OCI-LY7 (cell line): ENCODE results near the gene ASS1. TPM values are rescaled to one million over a fixed set of nuclear protein-coding genes. Genes with fewer than 3 reads are reported as not detected.

Experiments
- BruUV-seq: library from RNA; stranded (reverse); fragments of 400-500 nt; replicated peaks from 2 replicates; lab custom pipeline; 2021; lab: Mats Ljungman, UMichigan
- CTCF ChIA-PET: fragments of 300-600 bp; sonication (Branson Sonifier 250); formaldehyde crosslinking; loops from one replicate; lab custom pipeline; 2022; ENCODE audit warnings: antibody characterized with exemption; ENCODE audit not compliant: unreplicated experiment; lab: Charles Lee
- POLR2A ChIA-PET: fragments of 300-600 bp; sonication (Branson Sonifier 250); formaldehyde crosslinking; loops from one replicate; lab custom pipeline; 2022; ENCODE audit warnings: antibody characterized with exemption; lab: Charles Lee
- DNase-seq: peaks from one replicate; pipeline ENCODE4 v3.0.0-alpha.2; 2015; ENCODE audit warnings: low spot score
- H2AFZ ChIP-seq: fragments of 200-600 bp; sonication (generic), shearing (Covaris generic); 2 replicates; pipeline ENCODE4 v1.6.1; 2014; ENCODE audit warnings: mild to moderate bottlenecking, antibody characterized with exemption, low read length, moderate library complexity
- H3K27ac ChIP-seq: fragments of 200-600 bp; sonication (generic); 2 replicates; pipeline ENCODE4 v1.5.1; 2014; ENCODE audit warnings: mixed run types, low read depth, mild to moderate bottlenecking, moderate library complexity, low read length, inconsistent platforms; ENCODE audit not compliant: poor library complexity, severe bottlenecking
- H3K36me3 ChIP-seq: fragments of 200-600 bp; sonication (generic); 2 replicates; pipeline ENCODE4 v1.6.1; 2014; ENCODE audit warnings: mild to moderate bottlenecking, antibody characterized with exemption, low read length, moderate library complexity, mixed read lengths; ENCODE audit not compliant: insufficient read depth
- H3K4me1 ChIP-seq: fragments of 200-600 bp; sonication (generic); 2 replicates; pipeline ENCODE4 v1.5.1; 2014; ENCODE audit warnings: mild to moderate bottlenecking, low read length; ENCODE audit not compliant: insufficient read depth, poor library complexity, severe bottlenecking
- H3K4me2 ChIP-seq: fragments of 200-600 bp; sonication (generic); 2 replicates; pipeline ENCODE4 v1.6.1; 2014; ENCODE audit warnings: mild to moderate bottlenecking, low read length
- H3K4me3 ChIP-seq: fragments of 200-600 bp; sonication (generic); 2 replicates; pipeline ENCODE4 v1.5.1; 2014; ENCODE audit warnings: mild to moderate bottlenecking, low read depth, low read length; ENCODE audit not compliant: poor library complexity, severe bottlenecking
- H3K79me2 ChIP-seq: fragments of 200-600 bp; sonication (generic); 2 replicates; pipeline ENCODE4 v1.6.1; 2016; ENCODE audit warnings: low read depth, mild to moderate bottlenecking, low read length, moderate library complexity, mixed read lengths; ENCODE audit not compliant: insufficient read depth
- H3K9me2 ChIP-seq: fragments of 200-600 bp; sonication (generic); 2 replicates; pipeline ENCODE4 v1.6.1; 2016; ENCODE audit warnings: mild to moderate bottlenecking, low read length, mixed read lengths; ENCODE audit not compliant: insufficient read depth
- H3K9me3 ChIP-seq: fragments of 200-600 bp; sonication (generic); 2 replicates; pipeline ENCODE4 v1.6.1; 2014; ENCODE audit warnings: mild to moderate bottlenecking, mixed run types, low read length, mixed read lengths
- H4K20me1 ChIP-seq: fragments of 200-600 bp; sonication (generic); 2 replicates; pipeline ENCODE4 v1.6.1; 2014; ENCODE audit warnings: mild to moderate bottlenecking, antibody characterized with exemption, low read length, moderate library complexity, mixed read lengths; ENCODE audit not compliant: insufficient read depth
- EZH2phosphoT487 ChIP-seq: fragments of 200-600 bp; sonication (generic); IDR thresholded peaks from 2 replicates; pipeline ENCODE4 v1.6.1; 2018; ENCODE audit warnings: low read depth, borderline replicate concordance, mild to moderate bottlenecking, mixed run types, antibody characterized with exemption, low read length, moderate library complexity, mixed read lengths
- intact Hi-C: fragments of 100-400 bp; cut with micrococcal nuclease; formaldehyde crosslinking; loops from one replicate; pipeline ENCODE4 v1.10.0; 2022; ENCODE audit not compliant: unreplicated experiment
- total RNA-seq, 2 experiments: library from RNA; depleted of rRNA in 1 of 2; stranded (reverse); fragments of >200 nt in 1 of 2; shearing (Covaris generic) in 1 of 2; gene quantifications; 2 replicates each; pipeline ENCODE4 v1.2.3, GENCODE V29; 2014 to 2022
- TF ChIP-seq, protein P1 (sequence below): fragments of 200-600 bp; sonication (generic); conservative IDR thresholded peaks from 2 replicates; pipeline ENCODE4 v1.5.1; 2014; ENCODE audit warnings: mild to moderate bottlenecking, antibody characterized with exemption, low read length, moderate library complexity, mixed read lengths

ASS1 gene
- total RNA-seq, 2 experiments from 2014 or later = 0.70 to 16.3 TPM

DNA sequence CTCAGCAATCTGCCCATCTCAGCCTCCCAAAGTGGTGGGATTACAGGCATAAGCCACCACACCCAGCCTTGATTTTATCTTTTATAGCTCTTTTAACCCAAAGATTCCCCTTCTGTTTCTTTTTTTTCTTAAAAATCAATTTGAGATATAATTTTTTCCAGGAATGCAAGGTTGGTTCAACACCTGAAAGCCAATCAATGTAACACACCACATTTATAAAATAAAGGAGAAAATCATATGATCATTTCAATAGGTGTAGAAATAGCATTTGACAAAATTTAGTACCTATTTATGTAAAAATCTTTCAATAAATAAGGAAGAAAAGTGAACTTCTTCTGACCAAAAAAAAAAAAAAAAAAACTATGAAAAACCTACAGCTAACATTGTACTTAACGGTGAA, 3.7 kb upstream of the ASS1 start:
- TF ChIP-seq EZH2phosphoT487 = no peak
- TF ChIP-seq, protein P1, sequence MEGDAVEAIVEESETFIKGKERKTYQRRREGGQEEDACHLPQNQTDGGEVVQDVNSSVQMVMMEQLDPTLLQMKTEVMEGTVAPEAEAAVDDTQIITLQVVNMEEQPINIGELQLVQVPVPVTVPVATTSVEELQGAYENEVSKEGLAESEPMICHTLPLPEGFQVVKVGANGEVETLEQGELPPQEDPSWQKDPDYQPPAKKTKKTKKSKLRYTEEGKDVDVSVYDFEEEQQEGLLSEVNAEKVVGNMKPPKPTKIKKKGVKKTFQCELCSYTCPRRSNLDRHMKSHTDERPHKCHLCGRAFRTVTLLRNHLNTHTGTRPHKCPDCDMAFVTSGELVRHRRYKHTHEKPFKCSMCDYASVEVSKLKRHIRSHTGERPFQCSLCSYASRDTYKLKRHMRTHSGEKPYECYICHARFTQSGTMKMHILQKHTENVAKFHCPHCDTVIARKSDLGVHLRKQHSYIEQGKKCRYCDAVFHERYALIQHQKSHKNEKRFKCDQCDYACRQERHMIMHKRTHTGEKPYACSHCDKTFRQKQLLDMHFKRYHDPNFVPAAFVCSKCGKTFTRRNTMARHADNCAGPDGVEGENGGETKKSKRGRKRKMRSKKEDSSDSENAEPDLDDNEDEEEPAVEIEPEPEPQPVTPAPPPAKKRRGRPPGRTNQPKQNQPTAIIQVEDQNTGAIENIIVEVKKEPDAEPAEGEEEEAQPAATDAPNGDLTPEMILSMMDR = no peak
- Histone ChIP-seq H3K27ac (no peak overlapping the region), H2AFZ (no peak overlapping the region), H3K9me2 (no peaks in the 10 kb centered on the region), H3K4me1 (no peaks in the 10 kb centered on the region), H3K36me3 (no peaks in the 10 kb centered on the region), H3K9me3 (peaks cover 14% of the 10 kb centered on the region), H3K4me2 (no peak overlapping the region), H3K4me3 (no peak overlapping the region), H4K20me1 (no peaks in the 10 kb centered on the region), H3K79me2 (no peaks in the 10 kb centered on the region)
- ChIA-PET CTCF (no interaction called here), POLR2A (interaction anchor here (0.7 kb wide), 1 partner anchor 128 kb away, joined by 4 read pairs; no protein-coding TSS in a partner anchor)
- no peak for DNase-seq
- no TSS peak for BruUV-seq
- intact Hi-C loops = no loop called here

DNA sequence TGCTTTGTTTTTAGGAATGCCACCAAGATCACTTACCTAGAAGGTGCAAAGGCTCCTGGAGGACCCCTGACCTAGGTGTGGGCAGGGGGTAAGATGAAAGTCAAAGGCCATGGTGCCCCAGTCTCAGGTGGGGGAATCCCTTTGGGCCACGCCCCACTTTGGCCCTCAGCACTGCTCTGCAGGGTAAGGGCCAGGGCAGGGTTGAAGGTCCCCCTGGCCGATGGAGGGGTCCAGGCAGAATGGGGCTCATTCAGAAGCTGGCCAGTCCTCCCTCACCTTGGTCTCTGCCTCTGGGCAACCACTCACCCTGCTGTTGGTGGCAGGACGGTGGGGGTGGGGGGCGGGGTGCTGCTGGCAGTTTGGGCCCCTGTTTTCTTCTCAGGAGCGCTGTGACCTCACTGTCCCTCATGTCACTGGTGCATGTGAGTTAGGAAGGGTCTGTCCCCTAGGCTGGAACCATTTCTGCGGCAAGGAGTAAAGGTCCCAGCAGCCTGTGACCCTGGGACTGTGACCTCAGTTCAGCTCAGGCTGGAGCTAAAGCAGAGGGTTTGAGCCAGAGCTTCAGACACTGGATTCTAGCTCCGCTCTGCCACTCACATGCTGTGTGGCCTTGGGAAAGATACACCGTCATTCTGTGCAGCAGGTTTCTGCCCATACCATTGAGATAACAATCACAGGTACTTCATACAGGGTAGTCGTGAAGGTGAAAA, 1.9 kb upstream of the ASS1 start:
- DNase-seq = no peak
- H3K4me3 ChIP-seq = no peak overlapping the region
- POLR2A ChIA-PET = no interaction called here
- no peak overlapping the region for H3K27ac ChIP-seq
- H3K4me2 ChIP-seq = no peak overlapping the region
- no peaks in the 10 kb centered on the region for H4K20me1 ChIP-seq
- BruUV-seq = no TSS peak
- TF ChIP-seq, protein P1 = no peak
- no peak for TF ChIP-seq EZH2phosphoT487
- H3K36me3 ChIP-seq = no peaks in the 10 kb centered on the region
- no peak overlapping the region for H2AFZ ChIP-seq
- intact Hi-C loops = no loop called here
- peaks cover 4% of the 10 kb centered on the region for H3K4me1 ChIP-seq
- H3K9me2 ChIP-seq = no peaks in the 10 kb centered on the region
- CTCF ChIA-PET = no interaction called here
- no peaks in the 10 kb centered on the region for H3K79me2 ChIP-seq
- H3K9me3 ChIP-seq = peaks cover 14% of the 10 kb centered on the region

DNA sequence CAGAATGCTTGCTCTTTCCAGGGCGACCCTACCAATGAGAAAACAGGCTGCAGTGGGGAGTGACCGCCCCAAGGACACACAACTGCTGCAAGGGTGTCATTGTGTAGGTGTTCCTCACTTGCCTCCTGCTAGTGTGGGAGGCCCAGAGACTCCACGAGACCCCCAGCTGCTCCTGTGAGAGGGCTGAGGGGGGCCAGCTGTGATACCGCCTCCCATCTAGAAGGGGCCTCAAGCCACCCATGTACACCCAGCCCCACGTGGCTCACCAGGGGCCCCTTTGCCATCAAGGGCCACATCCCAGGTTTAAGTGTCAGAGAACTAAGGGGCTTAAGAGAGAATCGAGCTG, 1.3 kb upstream of the ASS1 start:
- no TSS peak for BruUV-seq
- Histone ChIP-seq H2AFZ (no peak overlapping the region), H3K9me3 (peaks cover 14% of the 10 kb centered on the region), H4K20me1 (no peaks in the 10 kb centered on the region), H3K4me3 (no peak overlapping the region), H3K4me1 (peaks cover 9% of the 10 kb centered on the region), H3K27ac (no peak overlapping the region), H3K9me2 (no peaks in the 10 kb centered on the region), H3K79me2 (no peaks in the 10 kb centered on the region), H3K4me2 (no peak overlapping the region), H3K36me3 (no peaks in the 10 kb centered on the region)
- POLR2A ChIA-PET = no interaction called here
- CTCF ChIA-PET = no interaction called here
- TF ChIP-seq, protein P1 = no peak
- TF ChIP-seq EZH2phosphoT487 = no peak
- intact Hi-C loops = no loop called here
- DNase-seq = no peak
